CD14-positive monocyte (primary cell): ENCODE measurements around the gene UNC5A. TPM values are rescaled to one million over a fixed set of nuclear protein-coding genes. Genes with fewer than 3 reads are reported as not detected.

Experiments used
- DNase-seq, 3 donors: peaks; one replicate each; pipeline ENCODE4 v3.0.0-alpha.2; 2011 to 2022
- H2AFZ ChIP-seq: 2 replicates; pipeline ENCODE4 v1.6.0; 2012; ENCODE audit warnings: mild to moderate bottlenecking, low read depth, low read length, inconsistent platforms; ENCODE audit not compliant: insufficient read depth, poor library complexity, severe bottlenecking
- H3K27ac ChIP-seq, 2 donors: 1 replicate in 1 of 2; 2 replicates in 1 of 2; pipeline ENCODE4 v1.5.1; 2012 to 2013; ENCODE audit warnings: low read length in 2 of 2, control low read depth in 1 of 2, inconsistent platforms in 1 of 2, low read depth in 1 of 2, mild to moderate bottlenecking in 1 of 2
- H3K27me3 ChIP-seq, 2 donors: one replicate each; pipeline versions ENCODE4 v1.6.0 to v1.6.1; 2011 to 2013; ENCODE audit warnings: low read length in 2 of 2; ENCODE audit not compliant: control insufficient read depth in 2 of 2, insufficient read depth in 2 of 2
- H3K36me3 ChIP-seq, 2 donors: replicated peaks in 1 of 2; 1 replicate in 1 of 2; 2 replicates in 1 of 2; pipeline versions ENCODE4 v1.5.1 to v1.6.1; 2012 to 2013; ENCODE audit warnings: low read length in 2 of 2, control low read depth in 1 of 2, inconsistent platforms in 1 of 2, mild to moderate bottlenecking in 1 of 2; ENCODE audit not compliant: insufficient read depth in 2 of 2, control insufficient read depth in 1 of 2
- H3K4me1 ChIP-seq, 2 donors: 1 replicate in 1 of 2; 2 replicates in 1 of 2; pipeline versions ENCODE4 v1.5.1 to v1.6.1; 2012 to 2013; ENCODE audit warnings: low read length in 2 of 2, control low read depth in 1 of 2, inconsistent platforms in 1 of 2, mild to moderate bottlenecking in 1 of 2, moderate library complexity in 1 of 2; ENCODE audit not compliant: insufficient read depth in 2 of 2, control insufficient read depth in 1 of 2
- H3K4me2 ChIP-seq: replicated peaks from 2 replicates; pipeline ENCODE3; 2012; ENCODE audit warnings: low read length, moderate library complexity, mild to moderate bottlenecking; ENCODE audit not compliant: poor library complexity, severe bottlenecking; ENCODE audit errors: extremely low read depth
- H3K4me3 ChIP-seq, 3 experiments: fragments of 200-600 bp in 1 of 3; sonication (generic) in 1 of 3; replicated peaks in 1 of 3; 1 replicate in 2 of 3; 2 replicates in 1 of 3; pipeline ENCODE4 v1.5.1; 2011 to 2013; ENCODE audit warnings: low read length in 3 of 3, mild to moderate bottlenecking in 3 of 3, control low read depth in 2 of 3, low read depth in 2 of 3, inconsistent platforms in 1 of 3, moderate library complexity in 1 of 3
- H3K79me2 ChIP-seq: 2 replicates; pipeline ENCODE4 v1.6.0; 2012; ENCODE audit warnings: mild to moderate bottlenecking, control low read depth, inconsistent platforms, low read length, moderate library complexity; ENCODE audit not compliant: insufficient read depth
- H3K9ac ChIP-seq: 2 replicates; pipeline ENCODE4 v1.6.0; 2017; ENCODE audit warnings: low read length, mild to moderate bottlenecking; ENCODE audit not compliant: insufficient read depth, poor library complexity, severe bottlenecking
- H3K9me3 ChIP-seq, 2 donors: replicated peaks in 1 of 2; 1 replicate in 1 of 2; 2 replicates in 1 of 2; pipeline versions ENCODE4 v1.5.1 to v1.6.1; 2012 to 2013; ENCODE audit warnings: low read length in 2 of 2, control low read depth in 1 of 2; ENCODE audit not compliant: control insufficient read depth in 1 of 2, insufficient read depth in 1 of 2
- H4K20me1 ChIP-seq: 2 replicates; pipeline ENCODE4 v1.6.0; 2012; ENCODE audit warnings: mild to moderate bottlenecking, low read length, control low read depth, moderate library complexity; ENCODE audit not compliant: insufficient read depth
- H3K27ac Mint-ChIP-seq, 7 donors: one replicate each; pipeline ENCODE4 v1.8.0; 2020; ENCODE audit warnings: mild to moderate bottlenecking in 7 of 7, mixed read lengths in 7 of 7, moderate library complexity in 6 of 7, inconsistent platforms in 2 of 7
- H3K27me3 Mint-ChIP-seq, 3 donors: one replicate each; pipeline ENCODE4 v1.8.0; 2021 to 2022; ENCODE audit warnings: low read depth in 3 of 3, mild to moderate bottlenecking in 3 of 3, mixed read lengths in 3 of 3, moderate library complexity in 3 of 3, inconsistent platforms in 1 of 3
- H3K36me3 Mint-ChIP-seq, 2 donors: one replicate each; pipeline ENCODE4 v1.8.0; 2020; ENCODE audit warnings: mixed read lengths in 2 of 2, inconsistent platforms in 1 of 2, mild to moderate bottlenecking in 1 of 2
- H3K4me1 Mint-ChIP-seq: one replicate; pipeline ENCODE4 v1.8.0; 2020; ENCODE audit warnings: mild to moderate bottlenecking, mixed read lengths
- H3K4me3 Mint-ChIP-seq, 2 donors: one replicate each; pipeline ENCODE4 v1.8.0; 2020; ENCODE audit warnings: mild to moderate bottlenecking in 2 of 2, mixed read lengths in 2 of 2, moderate library complexity in 1 of 2
- H3K9me3 Mint-ChIP-seq, 7 donors: one replicate each; pipeline ENCODE4 v1.8.0; 2020 to 2022; ENCODE audit warnings: mixed read lengths in 7 of 7, mild to moderate bottlenecking in 6 of 7, moderate library complexity in 6 of 7, inconsistent platforms in 2 of 7
- WGBS: methylation state at CpG from one replicate; pipeline ENCODE4 v1.1.5; 2013; ENCODE audit warnings: missing lambda C conversion rate; ENCODE audit not compliant: insufficient coverage; 5-methylcytosine and 5-hydroxymethylcytosine counted together
- intact Hi-C, 2 donors: fragments of 100-400 bp; cut with micrococcal nuclease; formaldehyde crosslinking; loops; one replicate each; pipeline versions ENCODE4 v1.15.0 to v1.15.1; 2023
- polyA plus RNA-seq, 3 donors: library from polyadenylated mRNA; depleted of rRNA in 1 of 3; unstranded in 2 of 3; stranded (reverse) in 1 of 3; fragments of 300-500 nt in 2 of 3; fragments of >200 nt in 1 of 3; fragmentation: Illumina TruSeq in 2 of 3; gene quantifications; 1 replicate in 2 of 3; 2 replicates in 1 of 3; pipeline ENCODE4 v1.2.3, GENCODE V29; 2012 to 2021
- TF ChIP-seq, protein P1 (sequence below): fragments of 200-600 bp; IDR thresholded peaks from one replicate; pipeline ENCODE4 v1.8.0; 2022; ENCODE audit warnings: antibody characterized with exemption, mild to moderate bottlenecking

The UNC5A gene
- polyA plus RNA-seq, 3 donors = 0.03 to 0.07 TPM; not detected in 1

DNA sequence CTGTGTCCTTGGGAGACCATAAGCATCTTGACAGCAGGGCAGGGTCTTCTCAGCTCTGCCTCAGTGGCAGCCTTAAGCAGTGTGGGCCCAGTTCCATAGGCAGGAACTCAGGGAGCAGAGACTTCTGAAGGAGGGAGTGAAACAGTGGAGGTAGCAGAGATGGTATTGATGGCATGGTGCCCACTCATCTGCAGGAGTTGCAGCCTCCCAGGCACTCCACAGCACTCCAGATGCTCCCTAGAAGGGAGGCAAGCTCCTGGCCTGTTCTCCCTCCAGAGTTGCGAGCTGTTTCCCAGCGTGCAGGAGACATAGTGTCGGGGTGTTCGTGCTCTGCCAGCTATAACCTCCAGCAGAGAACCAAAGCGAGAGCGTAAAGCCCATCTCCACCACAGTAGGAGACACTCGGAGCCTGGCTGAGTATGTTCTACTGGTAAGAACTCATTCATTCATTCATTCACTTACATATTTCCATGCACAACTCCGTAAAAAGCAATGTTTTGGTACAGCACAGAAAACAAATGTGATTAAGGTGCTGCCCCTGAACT is 31.4 kb upstream of the UNC5A start:
- H3K4me1 Mint-ChIP-seq = peaks cover 9% of the 10 kb centered on the region
- peaks cover 9 to 27% (median 10%) of the 10 kb centered on the region in 3 donors for H3K27me3 Mint-ChIP-seq
- Histone ChIP-seq H2AFZ (no peak overlapping the region), H3K4me2 (no peak overlapping the region), H3K27me3 (no peaks in the 10 kb centered on the region), H3K9ac (no peak overlapping the region), H3K27ac (no peak overlapping the region), H3K4me1 (peaks cover 4 to 12% of the 10 kb centered on the region in 2 donors), H3K9me3 (no peaks in the 10 kb centered on the region), H3K4me3 (no peak overlapping the region), H4K20me1 (no peaks in the 10 kb centered on the region), H3K36me3 (no peaks in the 10 kb centered on the region), H3K79me2 (no peaks in the 10 kb centered on the region)
- peaks cover 0 to 5% (median 0%) of the 10 kb centered on the region in 7 donors for H3K9me3 Mint-ChIP-seq
- intact Hi-C loops = no loop called here
- TF ChIP-seq, protein P1, sequence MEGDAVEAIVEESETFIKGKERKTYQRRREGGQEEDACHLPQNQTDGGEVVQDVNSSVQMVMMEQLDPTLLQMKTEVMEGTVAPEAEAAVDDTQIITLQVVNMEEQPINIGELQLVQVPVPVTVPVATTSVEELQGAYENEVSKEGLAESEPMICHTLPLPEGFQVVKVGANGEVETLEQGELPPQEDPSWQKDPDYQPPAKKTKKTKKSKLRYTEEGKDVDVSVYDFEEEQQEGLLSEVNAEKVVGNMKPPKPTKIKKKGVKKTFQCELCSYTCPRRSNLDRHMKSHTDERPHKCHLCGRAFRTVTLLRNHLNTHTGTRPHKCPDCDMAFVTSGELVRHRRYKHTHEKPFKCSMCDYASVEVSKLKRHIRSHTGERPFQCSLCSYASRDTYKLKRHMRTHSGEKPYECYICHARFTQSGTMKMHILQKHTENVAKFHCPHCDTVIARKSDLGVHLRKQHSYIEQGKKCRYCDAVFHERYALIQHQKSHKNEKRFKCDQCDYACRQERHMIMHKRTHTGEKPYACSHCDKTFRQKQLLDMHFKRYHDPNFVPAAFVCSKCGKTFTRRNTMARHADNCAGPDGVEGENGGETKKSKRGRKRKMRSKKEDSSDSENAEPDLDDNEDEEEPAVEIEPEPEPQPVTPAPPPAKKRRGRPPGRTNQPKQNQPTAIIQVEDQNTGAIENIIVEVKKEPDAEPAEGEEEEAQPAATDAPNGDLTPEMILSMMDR = no peak
- no peaks in the 10 kb centered on the region for H3K36me3 Mint-ChIP-seq
- H3K4me3 Mint-ChIP-seq = no peak overlapping the region
- WGBS = 96% methylated on average over 5 of the region's 8 CpGs
- no peak overlapping the region for H3K27ac Mint-ChIP-seq
- DNase-seq = no peak

DNA sequence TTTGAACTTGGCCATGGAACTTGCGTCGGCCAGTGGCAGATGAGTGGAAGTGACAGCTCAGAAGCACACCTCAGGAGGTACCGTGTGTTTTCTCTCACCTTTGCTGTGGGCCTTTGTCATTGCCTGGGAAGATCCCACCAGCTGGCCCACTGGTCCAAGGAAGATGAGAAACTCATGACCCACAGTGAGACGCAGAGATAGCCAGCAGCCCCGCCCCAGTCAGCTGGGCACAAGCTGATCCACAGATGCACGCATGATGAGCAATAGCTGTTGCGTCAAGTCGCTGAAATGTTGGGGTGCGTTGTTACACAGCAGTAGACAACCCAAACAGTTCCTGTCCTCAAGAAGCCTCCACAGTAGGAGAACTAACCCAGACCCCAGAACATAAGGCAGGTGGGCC is 30.8 kb upstream of the UNC5A start:
- Histone ChIP-seq H3K9me3 (no peaks in the 10 kb centered on the region), H3K27me3 (no peaks in the 10 kb centered on the region), H2AFZ (no peak overlapping the region), H3K4me3 (no peak overlapping the region), H3K27ac (no peak overlapping the region), H3K4me2 (no peak overlapping the region), H3K36me3 (no peaks in the 10 kb centered on the region), H3K79me2 (no peaks in the 10 kb centered on the region), H3K4me1 (peaks cover under 1 to 6% of the 10 kb centered on the region in 2 donors), H4K20me1 (no peaks in the 10 kb centered on the region), H3K9ac (no peak overlapping the region)
- WGBS = 89% methylated on average over 9 of the region's 9 CpGs
- intact Hi-C loops = no loop called here
- peaks cover 9 to 31% (median 12%) of the 10 kb centered on the region in 3 donors for H3K27me3 Mint-ChIP-seq
- peaks cover 5% of the 10 kb centered on the region for H3K4me1 Mint-ChIP-seq
- TF ChIP-seq, protein P1 = no peak
- H3K36me3 Mint-ChIP-seq = no peaks in the 10 kb centered on the region
- H3K9me3 Mint-ChIP-seq = peaks cover 0 to 5% (median 0%) of the 10 kb centered on the region in 7 donors
- no peak overlapping the region for H3K27ac Mint-ChIP-seq
- no peak overlapping the region for H3K4me3 Mint-ChIP-seq
- DNase-seq = no peak
